ENCODE data around the gene LIPK.

GRCh38 chr10:88745633-88746032 is 39.6 kb downstream of the LIPK start:
- no peak for TF ChIP-seq CEBPB (IDR thresholded peaks at IDR 0.05)
- no peak for TF ChIP-seq HOXB5 (CRISPR knock-in tag; IDR thresholded peaks at IDR 0.05)
- TF ChIP-seq BHLHE40 (IDR thresholded peaks at IDR 0.05; ENCODE audit: low read depth, low read length): no peak
- no peak for TF ChIP-seq TP53 (CRISPR knock-in tag; IDR thresholded peaks at IDR 0.05)
- no peak for TF ChIP-seq EP300 (IDR thresholded peaks at IDR 0.05)
- TF ChIP-seq JUNB (IDR thresholded peaks at IDR 0.05): no peak
- TF ChIP-seq JUN (IDR thresholded peaks at IDR 0.05): no peak
- TF ChIP-seq REST (IDR thresholded peaks at IDR 0.05): no peak
- TF ChIP-seq MYC (IDR thresholded peaks at IDR 0.05; ENCODE audit: borderline replicate concordance, low read length): no peak
